ENCODE data around the gene ST7.

The ST7 gene

GRCh38 chr7:117092785-117093184, 139.5 kb downstream of the ST7 start:
- peak; percentile 74 for DNase-seq (ENCODE audit: low read depth)
- no peak for TF ChIP-seq CTCF (conservative IDR thresholded peaks at IDR 0.05; ENCODE audit: control insufficient read depth, insufficient read depth, low read depth, low read length)
- no peak overlapping the region for H3K4me3 ChIP-seq (ENCODE audit: control insufficient read depth, low read depth, low read length)

GRCh38 chr7:117094457-117094856, 141.2 kb downstream of the ST7 start:
- DNase-seq (ENCODE audit: low read depth): no peak
- TF ChIP-seq CTCF (conservative IDR thresholded peaks at IDR 0.05; ENCODE audit: control insufficient read depth, insufficient read depth, low read depth, low read length): no peak
- H3K4me3 ChIP-seq (ENCODE audit: control insufficient read depth, low read depth, low read length): no peak overlapping the region

GRCh38 chr7:117095055-117095454, 141.8 kb downstream of the ST7 start:
- no peak overlapping the region for H3K4me3 ChIP-seq (ENCODE audit: control insufficient read depth, low read depth, low read length)
- TF ChIP-seq CTCF (conservative IDR thresholded peaks at IDR 0.05; ENCODE audit: control insufficient read depth, insufficient read depth, low read depth, low read length): no peak
- no peak for DNase-seq (ENCODE audit: low read depth)

GRCh38 chr7:117096330-117096729, 143.0 kb downstream of the ST7 start:
- no peak for TF ChIP-seq CTCF (conservative IDR thresholded peaks at IDR 0.05; ENCODE audit: control insufficient read depth, insufficient read depth, low read depth, low read length)
- no peak overlapping the region for H3K4me3 ChIP-seq (ENCODE audit: control insufficient read depth, low read depth, low read length)
- DNase-seq (ENCODE audit: low read depth): no peak

GRCh38 chr7:117096942-117097341, 143.6 kb downstream of the ST7 start:
- TF ChIP-seq CTCF (conservative IDR thresholded peaks at IDR 0.05; ENCODE audit: control insufficient read depth, insufficient read depth, low read depth, low read length): no peak
- no peak for DNase-seq (ENCODE audit: low read depth)
- H3K4me3 ChIP-seq (ENCODE audit: control insufficient read depth, low read depth, low read length): no peak overlapping the region

- TF ChIP-seq CTCF (conservative IDR thresholded peaks at IDR 0.05; ENCODE audit: control insufficient read depth, insufficient read depth, low read depth, low read length): no peak
- H3K4me3 ChIP-seq (ENCODE audit: control insufficient read depth, low read depth, low read length): no peak overlapping the region
- no peak for DNase-seq (ENCODE audit: low read depth)
Observed at GRCh38 chr7:117097860-117098259, 144.6 kb downstream of the ST7 start.

- no peak overlapping the region for H3K4me3 ChIP-seq (ENCODE audit: control insufficient read depth, low read depth, low read length)
- TF ChIP-seq CTCF (conservative IDR thresholded peaks at IDR 0.05; ENCODE audit: control insufficient read depth, insufficient read depth, low read depth, low read length): no peak
- peak; percentile 97 for DNase-seq (ENCODE audit: low read depth)
Observed at GRCh38 chr7:117098457-117098856, 145.2 kb downstream of the ST7 start.
